T-helper 17 cell (primary cell): ENCODE data around the gene SCUBE2. TPM values are rescaled to one million over a fixed set of nuclear protein-coding genes. Genes with fewer than 3 reads are reported as not detected.

Experiments
- ATAC-seq: fragments of 150-1000 bp; cut with Tn5 transposase; 2 replicates; pipeline ENCODE4 v1.10.0; 2021; ENCODE audit warnings: mild to moderate bottlenecking, moderate library complexity
- DNase-seq, 3 donors: peaks; one replicate each; pipeline versions ENCODE4 v3.0.0 to v3.0.0-alpha.2; 2020 to 2021
- H3K9me3 ChIP-seq: one replicate; pipeline ENCODE4 v1.7.0; 2013; ENCODE audit warnings: low read length, mild to moderate bottlenecking; ENCODE audit not compliant: control insufficient read depth, poor library complexity, severe bottlenecking
- H3K27ac Mint-ChIP-seq: one replicate; pipeline ENCODE4 v1.8.0; 2022; ENCODE audit warnings: mild to moderate bottlenecking, moderate library complexity, mixed read lengths
- H3K27me3 Mint-ChIP-seq: one replicate; pipeline ENCODE4 v1.8.0; 2022; ENCODE audit warnings: mixed read lengths
- H3K36me3 Mint-ChIP-seq: one replicate; pipeline ENCODE4 v1.8.0; 2022; ENCODE audit warnings: low read depth, mixed read lengths
- H3K4me1 Mint-ChIP-seq: one replicate; pipeline ENCODE4 v1.8.0; 2022; ENCODE audit warnings: mild to moderate bottlenecking, mixed read lengths
- H3K4me3 Mint-ChIP-seq: one replicate; pipeline ENCODE4 v1.8.0; 2022; ENCODE audit warnings: mild to moderate bottlenecking, moderate library complexity, mixed read lengths
- total RNA-seq, 4 donors: library from RNA in 2 of 4; stranded (reverse) in 2 of 4; gene quantifications; one replicate each; pipeline ENCODE4 v1.2.3 and lab custom pipeline; 2022 to 2026

Gene SCUBE2
- total RNA-seq (under 1 TPM in 1 of 2 donors, not detected in 1; 0.10 TPM), total RNA-seq (lab: John Stamatoyannopoulos, UW) (0 to 0.70 reads per million in 2 donors)

DNA sequence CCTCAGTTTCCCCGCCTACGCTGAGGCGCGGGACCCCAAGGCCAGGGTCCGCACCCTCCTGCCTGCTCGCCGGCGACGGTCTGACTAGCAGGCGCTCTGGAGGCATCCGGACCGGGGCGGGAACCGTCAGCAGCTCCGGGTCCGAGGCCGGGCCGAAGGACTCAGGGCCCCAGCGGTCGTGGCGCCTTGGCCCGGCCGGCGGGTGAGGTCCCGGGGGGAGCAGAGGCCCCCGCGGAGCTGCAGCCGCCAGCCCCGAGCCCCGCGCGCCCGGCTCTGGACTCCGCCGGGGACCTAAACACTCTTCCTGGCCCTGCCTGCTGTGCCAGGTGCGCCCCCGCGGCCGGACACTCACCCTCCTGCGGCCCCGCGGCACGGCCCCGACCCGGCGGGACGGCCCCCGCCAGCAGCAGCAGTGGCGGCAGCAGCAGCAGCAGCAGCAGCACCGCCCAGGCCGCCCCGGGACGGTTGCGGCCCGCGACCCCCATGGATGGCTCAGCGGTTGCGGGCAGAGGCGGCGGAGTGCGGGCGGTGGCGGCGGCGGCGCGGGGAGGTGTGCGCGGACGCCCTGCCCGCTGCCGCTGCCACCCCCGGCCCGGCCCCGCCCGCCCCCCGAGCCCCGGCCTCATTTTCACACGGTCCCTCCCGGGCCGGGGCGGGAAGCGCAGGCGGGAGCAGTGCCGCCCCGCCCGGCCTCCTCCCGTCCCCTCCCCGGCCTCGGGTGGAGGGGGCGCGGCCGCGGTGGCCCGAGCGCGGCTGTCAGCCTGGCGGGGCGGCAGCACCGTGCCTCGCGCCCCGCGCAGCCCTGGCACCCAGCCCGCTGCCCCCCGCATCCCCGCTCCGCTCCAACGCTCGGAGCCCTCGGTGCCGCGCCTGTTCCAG lies at the start of gene SCUBE2:
Gene SCUBE2 (minus strand): TSS at position 556 of the 879 bp plus-strand sequence. CDS start 71 bp downstream, at position 485.
- Mint-ChIP-seq H3K36me3 (peaks cover 8% of the 10 kb centered on the region), H3K4me3 (peak within 1 kb of the TSS; percentile 74), H3K27ac (no peak within 1 kb of the TSS), H3K27me3 (peaks cover 75% of the 10 kb centered on the region), H3K4me1 (peaks cover 2% of the 10 kb centered on the region)
- ATAC-seq, result peak; percentile 27
- no peak for DNase-seq
- no peaks in the 10 kb centered on the region for H3K9me3 ChIP-seq

DNA sequence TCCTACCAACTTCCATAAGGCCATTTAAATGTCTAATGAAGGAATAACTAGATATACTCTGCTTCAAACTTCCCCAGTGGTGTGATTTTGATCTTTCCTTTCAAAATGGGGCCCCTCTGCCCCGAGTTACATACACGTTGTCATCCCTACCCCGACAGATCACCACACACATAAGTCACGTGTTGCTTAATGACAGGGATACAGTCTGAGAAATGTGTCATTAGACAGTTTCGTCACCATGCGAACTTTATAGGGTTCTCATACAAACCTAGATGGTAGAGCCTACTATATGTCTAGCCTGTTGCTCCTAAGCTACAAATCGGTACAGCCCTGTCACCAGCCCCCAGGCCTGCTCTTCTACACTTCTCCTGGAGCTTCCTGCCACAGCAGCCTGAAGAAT lies 49.8 kb upstream of the SCUBE2 start:
- peaks cover 6% of the 10 kb centered on the region for H3K36me3 Mint-ChIP-seq
- DNase-seq, result no peak
- H3K4me3 Mint-ChIP-seq, result no peak overlapping the region
- H3K9me3 ChIP-seq, result no peaks in the 10 kb centered on the region
- H3K4me1 Mint-ChIP-seq, result peaks cover 31% of the 10 kb centered on the region
- H3K27ac Mint-ChIP-seq, result no peak overlapping the region
- no peak for ATAC-seq
- H3K27me3 Mint-ChIP-seq, result no peaks in the 10 kb centered on the region

DNA sequence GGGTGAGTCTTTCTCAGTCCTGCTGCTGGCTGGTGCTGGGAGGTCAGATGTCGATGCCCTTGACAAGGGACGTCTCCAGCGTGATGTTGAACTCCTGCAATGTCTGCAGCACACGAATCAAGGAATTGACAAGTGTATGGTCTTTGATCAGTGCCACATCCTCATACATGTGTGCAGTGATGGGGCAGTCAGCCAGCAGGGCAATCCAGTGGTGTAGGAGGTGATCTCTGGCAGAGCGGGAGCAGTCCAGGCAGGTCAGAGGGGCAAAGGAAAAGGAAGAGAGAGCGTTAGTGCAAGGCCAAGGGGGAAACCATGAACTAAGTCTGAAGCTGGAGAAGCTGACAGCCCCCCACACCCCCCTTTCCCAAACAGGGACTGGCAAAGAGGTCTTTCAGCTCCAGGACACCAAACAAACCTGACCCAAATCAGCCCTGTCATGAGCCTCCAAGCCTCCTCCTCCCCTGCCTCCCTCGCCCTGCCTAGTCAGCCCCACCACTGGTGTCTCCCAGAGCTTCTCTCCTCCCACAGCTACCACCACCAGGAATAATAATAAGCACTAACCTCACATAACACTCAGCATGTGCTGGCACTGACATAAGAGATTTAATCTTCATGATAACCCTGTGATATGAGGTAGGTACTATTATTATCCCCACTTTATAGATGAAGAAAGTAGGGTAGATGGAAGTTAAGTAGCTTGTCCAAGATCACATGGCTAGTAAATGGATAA lies 48.4 kb upstream of the SCUBE2 start:
- Mint-ChIP-seq H3K27ac (peak overlapping the region; percentile 82), H3K4me1 (peaks cover 33% of the 10 kb centered on the region), H3K36me3 (peaks cover 8% of the 10 kb centered on the region), H3K4me3 (peak overlapping the region; percentile 12), H3K27me3 (no peaks in the 10 kb centered on the region)
- DNase-seq, result no peak
- ATAC-seq, result no peak
- no peaks in the 10 kb centered on the region for H3K9me3 ChIP-seq

DNA sequence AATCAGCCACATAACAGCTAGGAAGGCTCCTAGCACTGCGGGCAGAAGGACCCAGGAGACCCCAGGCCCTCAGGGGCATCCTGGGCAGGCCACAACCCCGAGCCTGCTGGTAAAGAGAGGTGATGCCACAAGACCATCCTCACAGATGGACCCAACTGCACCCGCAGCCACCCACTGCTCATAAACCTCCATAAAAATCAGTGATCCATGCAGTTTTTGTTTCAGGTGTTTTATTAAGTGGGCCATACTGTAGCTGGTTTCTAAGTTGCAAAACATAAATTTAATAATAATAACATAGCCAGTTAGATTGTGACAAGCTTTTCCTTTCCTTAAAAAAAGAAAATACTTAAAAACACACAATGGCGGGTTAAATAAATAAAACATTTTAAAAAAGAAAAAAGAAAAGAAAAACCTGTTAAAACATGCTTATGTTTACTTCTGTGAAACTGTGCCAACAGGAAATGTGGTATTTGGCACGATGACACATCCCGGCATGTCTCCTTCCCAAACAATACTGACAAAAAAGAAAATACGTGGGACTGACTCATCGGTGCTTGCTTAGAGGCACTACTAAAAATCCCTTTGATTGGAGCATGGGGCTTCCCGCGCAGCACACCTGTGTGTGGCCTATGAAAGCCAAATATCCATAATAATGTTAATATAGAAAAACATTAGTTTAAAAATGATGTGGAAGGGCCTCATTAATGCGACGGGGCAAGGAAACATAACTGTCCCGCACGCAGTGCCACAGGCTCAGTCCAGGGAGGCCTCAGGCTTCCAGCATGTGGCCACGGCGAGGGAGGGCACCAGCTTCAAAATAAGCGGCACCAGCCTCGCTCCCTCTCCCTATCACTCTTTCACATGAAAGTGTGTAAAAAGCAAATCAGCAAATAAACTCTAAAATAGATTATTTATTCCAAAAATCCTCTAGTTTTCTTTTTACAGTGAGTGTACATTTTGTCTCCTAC lies 47.5 kb upstream of the SCUBE2 start:
- DNase-seq (peak in 1 of 3 donors; percentile 14), ATAC-seq (peak; percentile 55)
- H3K9me3 ChIP-seq, result no peaks in the 10 kb centered on the region
- no peak overlapping the region for H3K4me3 Mint-ChIP-seq
- peaks cover 36% of the 10 kb centered on the region for H3K4me1 Mint-ChIP-seq
- H3K27ac Mint-ChIP-seq, result peak overlapping the region; percentile 86
- peaks cover 8% of the 10 kb centered on the region for H3K36me3 Mint-ChIP-seq
- no peaks in the 10 kb centered on the region for H3K27me3 Mint-ChIP-seq

DNA sequence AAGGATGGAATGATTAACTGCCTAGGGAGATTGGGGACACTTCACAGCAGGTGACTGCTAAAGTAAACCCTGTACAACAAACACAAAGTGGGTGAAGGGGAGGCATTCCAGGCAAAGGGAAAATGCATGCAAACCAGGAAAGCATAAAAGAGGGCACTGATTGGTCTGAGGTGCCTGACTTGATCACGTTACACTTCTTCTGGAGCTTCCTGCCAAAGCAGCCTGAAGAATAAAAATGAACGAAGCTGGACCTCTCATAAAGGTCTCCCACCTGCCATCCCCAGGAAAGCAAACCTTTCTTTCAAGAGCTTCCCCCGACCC lies 46.7 kb upstream of the SCUBE2 start:
- no peaks in the 10 kb centered on the region for H3K9me3 ChIP-seq
- peaks cover 8% of the 10 kb centered on the region for H3K36me3 Mint-ChIP-seq
- no peaks in the 10 kb centered on the region for H3K27me3 Mint-ChIP-seq
- peak overlapping the region; percentile 86 for H3K27ac Mint-ChIP-seq
- DNase-seq (no peak), ATAC-seq (no peak)
- H3K4me3 Mint-ChIP-seq, result peak overlapping the region; percentile 83
- peaks cover 36% of the 10 kb centered on the region for H3K4me1 Mint-ChIP-seq

DNA sequence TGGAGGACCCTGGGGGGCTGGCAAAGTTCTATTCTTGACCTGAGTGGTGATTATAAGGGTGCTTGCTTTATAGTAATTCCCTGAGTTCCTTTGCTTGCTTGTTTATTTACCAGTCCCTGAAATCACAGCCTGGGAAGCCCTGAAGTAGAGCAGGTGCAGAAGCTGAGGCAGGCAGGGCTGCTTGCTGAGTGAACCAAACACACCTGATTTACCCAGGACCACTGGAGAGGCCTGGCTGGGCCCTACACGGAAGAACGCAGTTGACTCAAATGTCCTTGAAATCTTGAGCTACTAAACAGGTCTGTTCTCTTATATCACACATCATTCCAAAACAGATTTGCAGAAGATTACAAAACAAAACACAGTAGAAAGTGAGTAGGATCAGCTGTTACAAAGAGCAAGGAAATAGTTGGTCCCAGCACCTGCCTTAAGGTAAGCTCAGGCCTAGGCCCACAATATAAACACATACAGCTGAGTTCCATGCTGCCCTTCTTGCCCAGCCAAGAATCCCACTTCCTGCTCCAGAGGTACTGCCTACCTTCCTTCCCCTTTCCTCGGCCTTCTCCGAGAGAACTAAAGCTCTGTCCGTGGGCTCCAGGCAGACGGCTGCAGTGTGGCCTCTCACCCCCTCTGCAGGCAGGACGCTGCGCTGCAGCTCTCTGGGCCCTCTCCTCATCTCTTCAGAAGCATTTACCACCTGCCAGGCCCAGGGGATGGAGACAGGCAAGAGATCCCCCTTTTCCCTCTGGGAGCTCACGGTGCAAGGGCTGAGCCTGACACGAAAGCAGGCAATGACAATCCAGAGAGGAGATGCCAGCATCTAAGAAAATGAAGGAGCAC lies 46.1 kb upstream of the SCUBE2 start:
- Mint-ChIP-seq H3K36me3 (peaks cover 6% of the 10 kb centered on the region), H3K27ac (peak overlapping the region; percentile 86), H3K4me3 (peak overlapping the region; percentile 83), H3K27me3 (no peaks in the 10 kb centered on the region), H3K4me1 (peaks cover 36% of the 10 kb centered on the region)
- ATAC-seq (peak; percentile 94), DNase-seq (peak; percentile 41 to 61 (median 49))
- no peaks in the 10 kb centered on the region for H3K9me3 ChIP-seq

DNA sequence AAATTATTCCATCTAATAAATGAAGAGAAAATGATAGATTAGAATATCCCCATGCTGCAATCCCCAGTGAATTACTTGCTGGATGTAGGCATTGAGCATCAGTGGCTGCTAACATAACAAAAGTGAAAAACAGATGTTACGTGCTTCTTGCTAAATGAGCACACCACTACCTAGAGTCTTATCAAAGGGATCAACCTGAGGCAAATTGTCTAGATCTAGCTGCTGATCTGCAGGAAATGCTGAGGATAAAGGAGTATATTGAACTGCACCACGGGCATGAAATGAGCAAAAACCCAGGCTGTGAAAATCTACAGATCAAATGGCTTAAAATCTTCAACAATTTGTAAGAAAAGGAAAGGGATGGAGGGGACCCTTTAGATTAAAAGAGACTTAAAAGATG lies 45.3 kb upstream of the SCUBE2 start:
- H3K9me3 ChIP-seq, result no peaks in the 10 kb centered on the region
- Mint-ChIP-seq H3K4me3 (no peak overlapping the region), H3K27me3 (no peaks in the 10 kb centered on the region), H3K27ac (peak overlapping the region; percentile 86), H3K36me3 (peaks cover 6% of the 10 kb centered on the region), H3K4me1 (peaks cover 36% of the 10 kb centered on the region)
- ATAC-seq (no peak), DNase-seq (no peak)

DNA sequence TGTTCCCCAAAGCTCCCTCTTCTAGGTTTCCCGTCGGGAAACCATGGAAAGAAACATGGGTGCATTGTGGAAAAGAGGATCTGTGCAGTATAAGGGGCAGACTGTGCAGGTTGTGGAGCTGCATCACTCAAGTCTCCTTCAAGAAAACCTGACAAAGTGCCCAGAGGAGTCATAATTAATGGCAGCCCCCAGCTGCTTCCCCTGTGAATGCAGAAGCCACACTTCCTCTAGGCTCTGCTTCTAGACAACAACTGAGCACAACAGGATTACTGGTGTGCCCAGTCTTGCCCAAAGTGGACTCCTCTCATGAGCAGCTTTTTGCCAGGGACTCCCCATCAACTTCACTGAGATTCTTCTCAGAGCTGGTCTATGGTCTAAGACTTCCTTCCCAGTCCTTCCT lies 42.6 kb upstream of the SCUBE2 start:
- Mint-ChIP-seq H3K36me3 (peaks cover 8% of the 10 kb centered on the region), H3K27me3 (no peaks in the 10 kb centered on the region), H3K4me3 (no peak overlapping the region), H3K4me1 (peaks cover 27% of the 10 kb centered on the region), H3K27ac (no peak overlapping the region)
- no peaks in the 10 kb centered on the region for H3K9me3 ChIP-seq
- ATAC-seq (no peak), DNase-seq (no peak)

DNA sequence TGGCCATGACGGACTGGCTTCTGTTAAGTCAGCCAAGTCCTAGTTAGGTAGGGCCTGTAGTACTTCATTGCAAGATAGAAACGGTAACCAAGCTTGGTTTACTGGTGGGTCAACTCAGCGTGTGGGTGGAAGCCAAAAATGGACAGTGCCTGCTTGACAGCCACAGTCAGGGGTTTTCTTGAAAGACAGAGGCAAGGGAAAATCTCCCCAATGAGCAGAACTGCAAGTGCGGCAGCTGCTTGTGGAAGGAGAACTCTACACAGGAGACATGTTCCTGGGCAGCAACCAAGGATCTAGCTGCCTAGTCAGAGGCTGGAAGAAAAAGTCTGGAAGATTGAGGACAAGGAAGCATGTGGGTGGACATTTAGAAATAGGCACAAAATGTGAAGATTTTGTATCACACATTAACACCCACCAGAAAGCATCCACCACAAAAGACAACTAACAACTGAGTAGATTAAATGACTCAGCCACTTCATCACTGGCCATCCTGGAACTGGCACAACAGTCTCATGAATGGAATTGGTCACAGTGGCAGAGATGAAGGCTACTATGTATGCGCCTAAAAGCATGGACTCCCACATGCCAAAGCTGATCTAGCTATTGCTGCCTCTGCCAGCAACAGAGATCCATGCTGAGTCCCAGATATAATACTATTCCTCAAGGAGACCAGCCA lies 40.9 kb upstream of the SCUBE2 start:
- DNase-seq, result no peak
- Mint-ChIP-seq H3K27ac (no peak overlapping the region), H3K4me1 (peaks cover 15% of the 10 kb centered on the region), H3K4me3 (no peak overlapping the region), H3K27me3 (no peaks in the 10 kb centered on the region), H3K36me3 (peaks cover 4% of the 10 kb centered on the region)
- ATAC-seq, result no peak
- H3K9me3 ChIP-seq, result no peaks in the 10 kb centered on the region

DNA sequence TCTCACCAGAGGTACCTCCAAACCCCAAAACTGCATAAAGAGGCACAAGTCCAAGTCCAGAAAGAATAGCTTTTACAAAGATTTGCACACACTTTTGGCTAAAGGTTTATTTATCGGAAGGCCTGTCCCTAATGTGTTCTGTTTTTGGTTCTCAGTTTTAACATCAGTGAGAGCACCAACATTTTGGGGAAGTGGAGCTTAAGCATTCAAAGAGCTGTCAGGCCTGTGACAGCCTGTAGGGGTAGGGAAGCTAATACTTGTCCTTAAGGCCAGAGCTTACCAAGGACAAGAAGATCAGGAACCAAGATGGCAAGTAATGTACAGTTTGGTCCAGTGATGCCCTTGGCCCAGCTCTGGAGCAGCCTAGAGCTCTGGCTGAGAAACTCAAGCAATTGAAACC lies 38.9 kb upstream of the SCUBE2 start:
- DNase-seq (no peak), ATAC-seq (no peak)
- peaks cover 13% of the 10 kb centered on the region for H3K4me1 Mint-ChIP-seq
- H3K36me3 Mint-ChIP-seq, result peaks cover 2% of the 10 kb centered on the region
- no peak overlapping the region for H3K4me3 Mint-ChIP-seq
- no peak overlapping the region for H3K27ac Mint-ChIP-seq
- H3K9me3 ChIP-seq, result no peaks in the 10 kb centered on the region
- H3K27me3 Mint-ChIP-seq, result no peaks in the 10 kb centered on the region

DNA sequence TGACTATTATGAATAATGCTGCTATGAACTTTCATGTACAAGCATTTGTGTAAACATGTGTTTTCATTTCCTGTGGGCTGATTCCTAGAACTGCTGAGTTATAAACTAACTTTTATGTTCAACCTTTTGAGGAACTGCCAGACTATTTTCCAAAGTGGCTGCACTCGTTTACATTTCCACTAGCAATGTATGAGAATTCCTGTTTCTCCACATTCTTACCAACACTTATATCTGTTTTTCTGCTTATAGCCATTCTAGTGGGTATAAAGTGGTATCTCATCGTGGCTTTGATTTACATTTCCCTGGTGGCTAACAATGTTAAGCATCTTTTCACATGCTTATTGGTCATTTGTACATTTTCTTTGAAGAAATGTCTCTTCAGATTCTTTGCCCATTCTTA lies 35.2 kb upstream of the SCUBE2 start:
- H3K36me3 Mint-ChIP-seq, result peaks cover 4% of the 10 kb centered on the region
- H3K9me3 ChIP-seq, result no peaks in the 10 kb centered on the region
- no peak for DNase-seq
- H3K4me1 Mint-ChIP-seq, result peaks cover 10% of the 10 kb centered on the region
- ATAC-seq, result no peak
- no peak overlapping the region for H3K27ac Mint-ChIP-seq
- H3K4me3 Mint-ChIP-seq, result no peak overlapping the region
- H3K27me3 Mint-ChIP-seq, result no peaks in the 10 kb centered on the region
